BJ (cell line): ENCODE measurements around the gene SELENOV. TPM values are rescaled to one million over a fixed set of nuclear protein-coding genes. Genes with fewer than 3 reads are reported as not detected.

Experiments used
- CTCF ChIA-PET: fragments of 350-600 bp; formaldehyde crosslinking; extraction: SDS; loops from one replicate; lab custom pipeline; 2021; ENCODE audit warnings: antibody characterized with exemption, inconsistent platforms; lab: Yijun Ruan, JAX
- POLR2A ChIA-PET: fragments of 300-600 bp; sonication (Branson Sonifier 250); formaldehyde crosslinking; extraction: SDS; loops from one replicate; lab custom pipeline; 2021; ENCODE audit warnings: antibody characterized with exemption; lab: Charles Lee
- DNase-seq: peaks from one replicate; pipeline ENCODE4 v3.0.0-alpha.2; 2011; ENCODE audit warnings: low read depth
- H3K27me3 ChIP-seq: 2 replicates; pipeline ENCODE4 v1.6.0; 2011; ENCODE audit warnings: low read length; ENCODE audit not compliant: control insufficient read depth, insufficient read depth
- H3K36me3 ChIP-seq: 2 replicates; pipeline ENCODE4 v1.5.1; 2011; ENCODE audit warnings: low read length; ENCODE audit not compliant: control insufficient read depth, insufficient read depth
- H3K4me3 ChIP-seq: 2 replicates; pipeline ENCODE4 v1.5.1; 2011; ENCODE audit warnings: low read depth, mild to moderate bottlenecking, control low read depth, low read length
- CTCF ChIP-seq: IDR thresholded peaks from 2 replicates; pipeline ENCODE4 v1.5.1; 2011; ENCODE audit warnings: low read depth, mild to moderate bottlenecking, control low read depth, inconsistent platforms, low read length, moderate library complexity; ENCODE audit not compliant: insufficient read depth
- polyA plus RNA-seq: library from polyadenylated mRNA; depleted of rRNA; stranded (reverse); fragments of >200 nt; gene quantifications from 2 replicates; pipeline ENCODE4 v1.2.3, GENCODE V29; 2011

SELENOV gene
- polyA plus RNA-seq, 1 experiment: not detected

DNA sequence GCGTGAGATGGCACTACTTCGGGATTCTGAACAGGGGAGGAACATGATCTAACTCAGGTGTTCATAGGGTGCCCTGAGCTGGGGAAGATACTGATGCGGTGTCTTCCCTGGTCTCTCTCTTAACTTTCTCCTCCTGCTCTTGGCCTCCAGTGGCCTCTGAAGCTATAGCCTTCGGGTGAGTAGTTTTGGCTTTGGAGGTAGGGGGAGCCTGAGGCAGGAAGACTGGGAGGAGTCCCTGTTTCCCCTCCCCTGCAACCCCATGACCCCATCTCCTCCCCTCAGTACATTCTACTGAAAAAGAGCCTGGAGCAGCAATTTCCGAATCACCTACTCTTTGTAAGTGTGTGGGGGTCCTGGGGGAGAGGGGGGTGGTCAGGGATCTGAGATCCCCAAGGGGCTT lies 3.5 kb downstream of the SELENOV start:
- Histone ChIP-seq H3K4me3 (no peak overlapping the region), H3K36me3 (no peaks in the 10 kb centered on the region), H3K27me3 (peaks cover 32% of the 10 kb centered on the region)
- ChIA-PET CTCF (interaction anchor here (0.8 to 1.9 kb wide), 3 partner anchors 15 to 72 kb away, joined by 3 to 9 read pairs (median 3); partner anchors contain the start of gene EID2B), POLR2A (no interaction called here)
- no peak for DNase-seq
- TF ChIP-seq CTCF: no peak

GRCh38 chr19:39518975-39519374 lies 4.0 kb downstream of the SELENOV start:
- ChIA-PET POLR2A (no interaction called here), CTCF (interaction anchor here (0.6 to 1.9 kb wide), 2 partner anchors 14 to 32 kb away, joined by 3 to 9 read pairs; partner anchors contain the start of gene EID2B)
- TF ChIP-seq CTCF: no peak
- Histone ChIP-seq H3K4me3 (no peak overlapping the region), H3K27me3 (peaks cover 30% of the 10 kb centered on the region), H3K36me3 (no peaks in the 10 kb centered on the region)
- no peak for DNase-seq

DNA sequence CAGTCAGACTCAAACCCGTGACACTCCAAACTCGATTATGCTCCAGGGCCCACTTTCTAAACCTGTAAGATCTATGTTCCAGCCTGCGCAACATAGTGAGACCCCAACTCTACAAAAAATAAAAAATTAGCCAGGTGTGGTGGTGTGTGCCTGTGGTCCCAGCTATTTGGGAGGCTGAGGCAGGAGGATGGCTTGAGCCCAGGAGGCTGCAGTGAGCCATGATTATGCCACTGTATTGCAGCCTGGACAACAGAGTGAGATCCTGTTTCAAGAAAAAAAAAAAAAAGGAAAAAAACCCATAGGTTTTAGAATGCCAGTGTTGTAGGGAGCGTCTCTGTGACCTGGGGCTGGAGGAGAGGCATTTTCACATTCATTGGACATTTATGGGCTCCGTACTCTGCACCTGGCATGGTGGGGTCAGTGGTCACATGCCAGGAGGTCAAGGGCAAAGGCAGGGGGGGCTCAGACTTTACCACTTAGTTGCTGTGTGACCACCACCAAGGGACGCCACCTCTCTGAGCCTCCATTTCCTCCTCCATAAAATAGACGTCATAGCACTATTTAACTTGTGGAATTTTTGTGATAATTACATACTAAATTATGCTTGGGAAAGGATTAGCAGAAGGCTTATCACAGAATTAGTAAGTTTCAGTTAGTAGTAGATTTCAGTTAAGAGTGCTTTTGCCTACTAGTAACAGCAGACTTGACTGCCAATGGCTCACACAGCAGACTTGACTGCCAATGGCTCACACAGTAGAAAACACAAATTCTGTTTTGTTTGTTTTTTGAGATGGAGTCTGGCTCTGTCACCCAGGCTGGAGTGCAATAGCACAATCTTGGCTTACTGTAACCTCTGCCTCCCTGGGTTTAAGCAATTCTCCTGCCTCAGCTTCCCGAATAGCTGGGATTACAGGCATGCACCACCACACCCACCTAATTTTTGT lies 5.9 kb downstream of the SELENOV start:
- ChIA-PET CTCF (interaction anchor here (1.0 kb wide), 1 partner anchor 46 kb away, joined by 5 read pairs; no protein-coding TSS in a partner anchor), POLR2A (no interaction called here)
- H3K27me3 ChIP-seq: peaks cover 14% of the 10 kb centered on the region
- H3K4me3 ChIP-seq: no peak overlapping the region
- no peak for DNase-seq
- no peaks in the 10 kb centered on the region for H3K36me3 ChIP-seq
- no peak for TF ChIP-seq CTCF

GRCh38 chr19:39524495-39524894 lies 9.6 kb downstream of the SELENOV start:
- Histone ChIP-seq H3K4me3 (no peak overlapping the region), H3K36me3 (no peaks in the 10 kb centered on the region), H3K27me3 (no peaks in the 10 kb centered on the region)
- no peak for DNase-seq
- ChIA-PET CTCF (interaction anchor here (0.9 to 2.0 kb wide), 5 partner anchors 8 to 50 kb away, joined by 3 to 5 read pairs (median 3); partner anchors contain the start of gene EID2B), POLR2A (no interaction called here)
- no peak for TF ChIP-seq CTCF

DNA sequence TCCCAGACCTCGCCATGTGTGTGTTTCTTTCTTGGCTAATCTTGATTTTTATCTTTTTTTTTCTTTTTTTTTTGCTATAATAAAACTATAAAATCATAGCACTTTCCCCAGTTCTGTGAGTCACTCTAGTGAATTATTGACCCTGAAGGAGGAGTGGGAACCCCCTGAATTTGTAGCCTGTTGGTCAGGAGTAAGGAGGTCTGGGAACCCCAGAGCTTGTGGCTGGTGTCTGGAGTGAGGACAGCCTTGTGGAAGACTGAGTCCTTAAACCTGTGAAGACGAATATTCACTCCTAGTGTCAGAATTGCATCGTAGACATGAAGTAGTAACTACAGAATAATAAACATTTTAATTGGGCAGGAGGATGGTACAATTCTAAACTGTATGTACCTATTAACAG lies 10.3 kb downstream of the SELENOV start:
- CTCF ChIA-PET: interaction anchor here (1.1 to 2.0 kb wide), 2 partner anchors 9 to 22 kb away, joined by 3 to 5 read pairs; no protein-coding TSS in a partner anchor
- POLR2A ChIA-PET: no interaction called here
- Histone ChIP-seq H3K27me3 (no peaks in the 10 kb centered on the region), H3K4me3 (no peak overlapping the region), H3K36me3 (no peaks in the 10 kb centered on the region)
- no peak for DNase-seq
- TF ChIP-seq CTCF: no peak
